NK-92 (cell line): ENCODE measurements around the gene GTSE1.

ENCODE experiments used
- DNase-seq: peaks from one replicate; lab custom pipeline; 2025; ENCODE audit not compliant: unreplicated experiment; lab: John Stamatoyannopoulos, UW

GTSE1 gene

GRCh38 chr22:46376111-46376510 is 79.4 kb downstream of the GTSE1 start:
- no peak for DNase-seq

- no peak for DNase-seq
Measured at GRCh38 chr22:46376908-46377524, 80.3 kb downstream of the GTSE1 start.

- DNase-seq = no peak
Measured at GRCh38 chr22:46377525-46378425, 81.1 kb downstream of the GTSE1 start.

DNA sequence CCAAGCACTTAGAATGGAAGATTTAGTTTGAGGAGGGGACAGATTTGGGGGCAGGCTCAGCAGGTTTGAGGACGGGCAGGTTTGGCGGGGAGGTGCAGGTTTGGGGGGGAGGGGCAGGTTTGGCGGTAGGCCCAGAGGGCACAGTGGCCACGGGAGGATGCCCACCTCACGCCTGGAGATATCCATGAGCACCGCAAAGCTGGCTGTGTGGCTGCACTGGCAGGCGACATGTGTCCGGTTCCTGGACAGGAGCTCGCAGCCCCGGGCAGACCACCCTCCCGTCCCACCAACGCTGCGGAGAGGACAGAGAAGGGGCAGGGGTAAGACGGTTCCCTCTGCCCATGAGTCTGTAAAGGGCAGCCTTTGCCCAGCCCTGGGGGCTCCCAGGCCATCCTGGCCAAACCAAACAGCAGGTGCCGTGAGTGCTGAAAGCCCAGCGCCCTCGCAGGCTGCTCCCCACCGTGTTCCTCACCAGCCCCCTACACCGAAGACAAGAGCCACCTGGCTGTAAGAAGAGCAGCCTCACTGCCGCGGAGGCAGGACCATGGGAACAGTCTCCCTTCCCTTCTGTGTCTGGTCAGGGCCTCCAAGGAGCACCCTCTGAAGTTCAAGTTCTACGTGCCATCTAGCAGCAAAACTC is 81.9 kb downstream of the GTSE1 start:
- no peak for DNase-seq

DNA sequence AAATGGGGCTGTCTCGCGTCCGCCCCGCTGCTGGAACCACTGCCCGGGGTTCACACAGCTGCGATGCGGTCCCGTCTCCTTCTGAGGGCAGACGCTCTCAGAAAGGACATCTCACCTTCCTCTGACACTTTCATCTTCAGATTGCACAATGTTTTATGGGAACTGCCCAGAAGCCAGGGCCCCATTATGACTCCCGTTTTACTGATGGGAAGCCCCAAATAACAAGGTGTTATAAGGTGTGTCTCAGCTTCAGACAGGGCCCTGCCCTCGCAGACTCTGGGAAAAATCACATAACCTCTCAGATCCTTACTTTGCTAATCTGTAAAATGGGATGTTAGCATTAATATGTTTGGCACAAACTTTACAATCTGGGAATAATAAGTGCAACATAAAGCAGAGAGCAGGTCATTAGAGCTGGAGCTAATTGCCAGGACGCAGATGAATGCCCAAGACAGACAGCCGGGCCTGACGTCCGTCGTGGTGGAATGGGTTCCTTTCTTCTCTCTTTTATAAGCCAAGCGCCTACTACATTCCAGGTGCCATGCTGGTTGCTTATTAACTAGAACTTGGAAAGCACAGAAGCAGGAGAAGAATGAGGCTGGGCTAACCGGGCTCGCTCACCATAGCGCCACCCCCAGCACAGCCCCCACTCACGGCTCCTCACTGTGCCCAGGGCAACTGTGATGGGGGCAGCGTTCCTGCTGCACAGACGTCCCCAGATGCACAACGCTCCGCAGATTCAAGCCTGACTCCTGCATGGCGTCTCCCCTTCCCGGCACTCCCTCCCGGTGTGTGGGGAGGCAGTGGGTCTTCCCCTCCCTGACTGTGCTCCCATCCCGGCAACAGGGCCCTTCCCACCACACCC is 82.6 kb downstream of the GTSE1 start:
- DNase-seq = no peak

DNA sequence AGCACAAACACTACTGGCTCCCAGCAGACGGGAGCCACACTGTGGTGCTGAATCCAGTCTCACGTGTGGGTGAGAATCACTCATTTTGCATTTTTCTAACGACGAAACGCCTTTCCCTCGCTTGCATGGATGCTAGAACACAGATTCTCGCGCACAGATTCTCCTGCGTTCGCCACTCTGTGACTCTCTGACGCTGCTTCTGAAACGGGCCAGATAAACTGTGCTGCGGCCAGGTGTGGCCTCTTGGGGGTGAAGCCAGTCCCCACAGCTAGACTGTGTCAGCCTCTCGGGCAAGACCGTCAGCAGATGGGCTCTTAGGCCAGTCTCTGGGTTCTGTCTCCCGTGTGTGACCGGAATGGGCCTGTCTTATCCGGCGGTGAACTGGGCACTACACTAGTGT is 83.4 kb downstream of the GTSE1 start:
- DNase-seq = no peak
